ENCODE results near the gene PDSS2. TPM values are rescaled to one million over a fixed set of nuclear protein-coding genes. Genes with fewer than 3 reads are reported as not detected.

The PDSS2 gene
- total RNA-seq, 1 experiment from 2014 or later, result 12.1 TPM

DNA sequence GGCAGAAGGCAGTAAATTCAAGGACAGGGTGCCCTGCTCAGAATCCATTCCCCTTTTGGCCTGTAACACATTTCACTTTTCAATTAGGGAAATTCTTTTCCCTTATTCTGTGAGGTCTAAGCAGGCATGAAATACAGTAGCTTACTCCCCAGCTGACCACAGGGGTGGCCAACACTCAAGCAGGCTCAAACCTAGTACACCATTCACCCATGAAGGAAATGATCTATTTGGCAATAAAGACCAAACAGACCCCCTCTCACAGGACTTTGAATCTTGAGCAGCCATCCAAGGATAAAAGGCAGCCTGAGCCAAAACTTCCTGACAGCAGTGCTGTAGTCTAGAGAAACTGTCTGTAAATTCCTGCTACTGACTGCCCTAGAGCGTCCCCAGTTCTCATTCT lies 17.7 kb downstream of the PDSS2 start:
- Histone ChIP-seq H2BK12ac (ENCODE audit: insufficient read length, low read depth, low read length) (no peak overlapping the region), H3K18ac (ENCODE audit: insufficient read length, low read depth, low read length) (no peak overlapping the region), H3K23ac (ENCODE audit: insufficient read length, low read depth, low read length) (no peak overlapping the region), H4K5ac (ENCODE audit: insufficient read length, low read depth, low read length) (no peak overlapping the region), H3K79me2 (ENCODE audit: insufficient read depth, low read length) (no peaks in the 10 kb centered on the region; the same call in 1 of the 2 replicates), H4K20me1 (ENCODE audit: control insufficient read depth, insufficient read depth, insufficient read length) (no peaks in the 10 kb centered on the region), H3K4ac (ENCODE audit: low read depth, low read length) (no peak overlapping the region), H2BK5ac (ENCODE audit: insufficient read length, low read length) (no peak overlapping the region), H3K79me1 (ENCODE audit: insufficient read depth, low read depth, low read length, poor library complexity, severe bottlenecking) (no peaks in the 10 kb centered on the region), H4K91ac (ENCODE audit: insufficient read length, low read depth, low read length) (no peak overlapping the region), H3K9ac (ENCODE audit: extremely low read depth, insufficient read length, low read length) (no peak overlapping the region), H3K27me3 (ENCODE audit: insufficient read depth, low read length) (no peaks in the 10 kb centered on the region), H3K4me2 (ENCODE audit: insufficient read depth, insufficient read length, low read length) (no peak overlapping the region), H3T11ph (ENCODE audit: low read length) (no peak overlapping the region), H2BK120ac (ENCODE audit: low read depth, low read length, poor library complexity, severe bottlenecking) (no peak overlapping the region), H2AK5ac (ENCODE audit: insufficient read length, low read length) (no peak overlapping the region), H3K23me2 (ENCODE audit: insufficient read length, low read depth, low read length, poor library complexity, severe bottlenecking) (no peaks in the 10 kb centered on the region), H3K4me1 (ENCODE audit: insufficient read depth, low read length) (no peaks in the 10 kb centered on the region), H2BK15ac (ENCODE audit: low read depth, low read length) (no peak overlapping the region), H3K56ac (ENCODE audit: insufficient read length, low read depth, low read length) (no peak overlapping the region), H3K14ac (ENCODE audit: insufficient read depth, low read length) (no peak overlapping the region), H2BK20ac (ENCODE audit: low read depth, low read length, poor library complexity, severe bottlenecking) (no peak overlapping the region), H3K27ac (ENCODE audit: insufficient read length, low read depth, low read length) (no peak overlapping the region), H2AFZ (ENCODE audit: low read length) (no peak overlapping the region), H3K9me3 (ENCODE audit: control insufficient read depth, low read depth, low read length) (no peaks in the 10 kb centered on the region), H4K8ac (replicated peaks; ENCODE audit: insufficient read length, low read depth, low read length) (no peak overlapping the region)
- WGBS (ENCODE audit: extremely low coverage, insufficient read length, low lambda C conversion rate), result no CpG with 5 or more reads among the region's 1 CpG
- Mint-ChIP-seq H3K27me3 (ENCODE audit: low read depth) (no peaks in the 10 kb centered on the region; the same call in 1 of the 2 replicates), H3K4me3 (no peak overlapping the region), H3K4me1 (0 out of 4 replicates have a peak, but pooled peaks cover 0 to 3% of the 10 kb centered on the region in 2 experiments), H3K27ac (no peak overlapping the region; a peak in 1 of 7 replicates), H3K36me3 (ENCODE audit: insufficient read depth in 1 of 3, low read depth in 3 of 3) (peaks cover 8 to 10% (median 9%) of the 10 kb centered on the region in 3 experiments), H3K9me3 (peaks cover 4 to 7% of the 10 kb centered on the region in 2 experiments)
- no peak for DNase-seq
- TF ChIP-seq, protein P1, sequence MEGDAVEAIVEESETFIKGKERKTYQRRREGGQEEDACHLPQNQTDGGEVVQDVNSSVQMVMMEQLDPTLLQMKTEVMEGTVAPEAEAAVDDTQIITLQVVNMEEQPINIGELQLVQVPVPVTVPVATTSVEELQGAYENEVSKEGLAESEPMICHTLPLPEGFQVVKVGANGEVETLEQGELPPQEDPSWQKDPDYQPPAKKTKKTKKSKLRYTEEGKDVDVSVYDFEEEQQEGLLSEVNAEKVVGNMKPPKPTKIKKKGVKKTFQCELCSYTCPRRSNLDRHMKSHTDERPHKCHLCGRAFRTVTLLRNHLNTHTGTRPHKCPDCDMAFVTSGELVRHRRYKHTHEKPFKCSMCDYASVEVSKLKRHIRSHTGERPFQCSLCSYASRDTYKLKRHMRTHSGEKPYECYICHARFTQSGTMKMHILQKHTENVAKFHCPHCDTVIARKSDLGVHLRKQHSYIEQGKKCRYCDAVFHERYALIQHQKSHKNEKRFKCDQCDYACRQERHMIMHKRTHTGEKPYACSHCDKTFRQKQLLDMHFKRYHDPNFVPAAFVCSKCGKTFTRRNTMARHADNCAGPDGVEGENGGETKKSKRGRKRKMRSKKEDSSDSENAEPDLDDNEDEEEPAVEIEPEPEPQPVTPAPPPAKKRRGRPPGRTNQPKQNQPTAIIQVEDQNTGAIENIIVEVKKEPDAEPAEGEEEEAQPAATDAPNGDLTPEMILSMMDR (conservative IDR thresholded peaks at IDR 0.05), result no peak
